SK-N-SH treated with all-trans-retinoic acid at 6 μM for 48 hours (cell line): ENCODE data around the gene RSPH10B2.
"Not testable (repeated sequence)": the region's sequence is repeated elsewhere in the genome, so short reads cannot be mapped to it uniquely, and the experiment has no call there.

ENCODE experiments used
- GLIS3 ChIP-seq: fragments of 250-450 bp; sonication (Bioruptor Pico); IDR thresholded peaks from 2 replicates; pipeline ENCODE4 v1.5.0; 2020; ENCODE audit warnings: mild to moderate bottlenecking, moderate library complexity
- ISL1 ChIP-seq: fragments of 250-450 bp; sonication (Bioruptor Pico); IDR thresholded peaks from 2 replicates; pipeline ENCODE4 v2.1.2; 2022; ENCODE audit warnings: mild to moderate bottlenecking, moderate library complexity
- RARB ChIP-seq: fragments of 250-450 bp; sonication (Bioruptor Pico); IDR thresholded peaks from 2 replicates; pipeline ENCODE4 v1.8.0; 2021; ENCODE audit warnings: mild to moderate bottlenecking, moderate library complexity
- TSHZ2 ChIP-seq: fragments of 250-450 bp; sonication (Bioruptor Pico); IDR thresholded peaks from 2 replicates; pipeline ENCODE4 v1.5.0; 2020; ENCODE audit warnings: mild to moderate bottlenecking, moderate library complexity
- ZFP3 ChIP-seq: fragments of 250-450 bp; sonication (Bioruptor Pico); IDR thresholded peaks from 2 replicates; pipeline ENCODE4 v1.5.0; 2020; ENCODE audit warnings: mild to moderate bottlenecking, moderate library complexity
- TF ChIP-seq, protein P1 (sequence below): fragments of 250-450 bp; sonication (Bioruptor Pico); IDR thresholded peaks from 2 replicates; pipeline ENCODE4 v1.8.0; 2021; ENCODE audit warnings: low read depth, mild to moderate bottlenecking, moderate library complexity, borderline replicate concordance
- TF ChIP-seq, protein P2 (sequence below): fragments of 250-450 bp; sonication (Bioruptor Pico); IDR thresholded peaks from 2 replicates; pipeline ENCODE4 v1.5.1; 2021; ENCODE audit warnings: mild to moderate bottlenecking, moderate library complexity
- TF ChIP-seq, protein P3 (sequence below): fragments of 250-450 bp; sonication (Bioruptor Pico); IDR thresholded peaks from 2 replicates; pipeline ENCODE4 v1.8.0; 2020; ENCODE audit warnings: mild to moderate bottlenecking, moderate library complexity, borderline replicate concordance

DNA sequence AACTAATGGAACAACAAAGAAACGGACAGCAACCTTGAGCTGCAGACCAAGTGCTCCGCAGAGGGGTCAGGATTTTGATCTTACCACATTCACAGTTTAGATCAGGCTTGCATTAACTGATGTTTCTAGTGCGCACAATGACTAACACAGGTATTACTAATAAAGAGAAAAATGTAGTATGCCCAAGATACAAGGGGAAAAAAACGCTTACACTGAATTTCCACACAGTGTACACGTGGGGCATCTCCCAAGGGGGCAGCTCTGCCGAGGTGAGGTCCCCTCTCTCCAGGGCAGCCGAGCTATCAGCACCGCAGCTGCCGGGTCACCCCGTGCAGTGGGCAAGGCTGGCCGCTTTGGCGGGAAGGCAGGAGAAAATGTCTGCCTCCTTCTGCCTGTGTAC is 46.0 kb downstream of the RSPH10B2 start:
- TF ChIP-seq, protein P1, sequence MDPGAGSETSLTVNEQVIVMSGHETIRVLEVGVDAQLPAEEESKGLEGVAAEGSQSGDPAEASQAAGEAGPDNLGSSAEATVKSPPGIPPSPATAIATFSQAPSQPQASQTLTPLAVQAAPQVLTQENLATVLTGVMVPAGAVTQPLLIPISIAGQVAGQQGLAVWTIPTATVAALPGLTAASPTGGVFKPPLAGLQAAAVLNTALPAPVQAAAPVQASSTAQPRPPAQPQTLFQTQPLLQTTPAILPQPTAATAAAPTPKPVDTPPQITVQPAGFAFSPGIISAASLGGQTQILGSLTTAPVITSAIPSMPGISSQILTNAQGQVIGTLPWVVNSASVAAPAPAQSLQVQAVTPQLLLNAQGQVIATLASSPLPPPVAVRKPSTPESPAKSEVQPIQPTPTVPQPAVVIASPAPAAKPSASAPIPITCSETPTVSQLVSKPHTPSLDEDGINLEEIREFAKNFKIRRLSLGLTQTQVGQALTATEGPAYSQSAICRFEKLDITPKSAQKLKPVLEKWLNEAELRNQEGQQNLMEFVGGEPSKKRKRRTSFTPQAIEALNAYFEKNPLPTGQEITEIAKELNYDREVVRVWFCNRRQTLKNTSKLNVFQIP = not testable (repeated sequence)
- TF ChIP-seq, protein P2, sequence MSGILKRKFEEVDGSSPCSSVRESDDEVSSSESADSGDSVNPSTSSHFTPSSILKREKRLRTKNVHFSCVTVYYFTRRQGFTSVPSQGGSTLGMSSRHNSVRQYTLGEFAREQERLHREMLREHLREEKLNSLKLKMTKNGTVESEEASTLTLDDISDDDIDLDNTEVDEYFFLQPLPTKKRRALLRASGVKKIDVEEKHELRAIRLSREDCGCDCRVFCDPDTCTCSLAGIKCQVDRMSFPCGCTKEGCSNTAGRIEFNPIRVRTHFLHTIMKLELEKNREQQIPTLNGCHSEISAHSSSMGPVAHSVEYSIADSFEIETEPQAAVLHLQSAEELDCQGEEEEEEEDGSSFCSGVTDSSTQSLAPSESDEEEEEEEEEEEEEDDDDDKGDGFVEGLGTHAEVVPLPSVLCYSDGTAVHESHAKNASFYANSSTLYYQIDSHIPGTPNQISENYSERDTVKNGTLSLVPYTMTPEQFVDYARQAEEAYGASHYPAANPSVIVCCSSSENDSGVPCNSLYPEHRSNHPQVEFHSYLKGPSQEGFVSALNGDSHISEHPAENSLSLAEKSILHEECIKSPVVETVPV (CRISPR knock-in tag) = not testable (repeated sequence)
- not testable (repeated sequence) for TF ChIP-seq ISL1 (CRISPR knock-in tag); GLIS3 (CRISPR knock-in tag); TSHZ2 (CRISPR knock-in tag); RARB; ZFP3 (CRISPR knock-in tag)
- TF ChIP-seq, protein P3, sequence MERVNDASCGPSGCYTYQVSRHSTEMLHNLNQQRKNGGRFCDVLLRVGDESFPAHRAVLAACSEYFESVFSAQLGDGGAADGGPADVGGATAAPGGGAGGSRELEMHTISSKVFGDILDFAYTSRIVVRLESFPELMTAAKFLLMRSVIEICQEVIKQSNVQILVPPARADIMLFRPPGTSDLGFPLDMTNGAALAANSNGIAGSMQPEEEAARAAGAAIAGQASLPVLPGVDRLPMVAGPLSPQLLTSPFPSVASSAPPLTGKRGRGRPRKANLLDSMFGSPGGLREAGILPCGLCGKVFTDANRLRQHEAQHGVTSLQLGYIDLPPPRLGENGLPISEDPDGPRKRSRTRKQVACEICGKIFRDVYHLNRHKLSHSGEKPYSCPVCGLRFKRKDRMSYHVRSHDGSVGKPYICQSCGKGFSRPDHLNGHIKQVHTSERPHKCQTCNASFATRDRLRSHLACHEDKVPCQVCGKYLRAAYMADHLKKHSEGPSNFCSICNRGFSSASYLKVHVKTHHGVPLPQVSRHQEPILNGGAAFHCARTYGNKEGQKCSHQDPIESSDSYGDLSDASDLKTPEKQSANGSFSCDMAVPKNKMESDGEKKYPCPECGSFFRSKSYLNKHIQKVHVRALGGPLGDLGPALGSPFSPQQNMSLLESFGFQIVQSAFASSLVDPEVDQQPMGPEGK (CRISPR knock-in tag) = not testable (repeated sequence)
